SU-DHL-6 (cell line): ENCODE results near the gene EPHA3.

ENCODE experiments used
- EZH2phosphoT487 ChIP-seq: fragments of 200-600 bp; sonication (generic), shearing (Covaris generic); conservative IDR thresholded peaks from 2 replicates; pipeline ENCODE4 v1.6.1; 2018; ENCODE audit warnings: mild to moderate bottlenecking, antibody characterized with exemption, low read length, moderate library complexity, mixed read lengths
- TF ChIP-seq, protein P1 (sequence below): fragments of 200-600 bp; sonication (generic); IDR thresholded peaks from one replicate; pipeline ENCODE4 v1.5.1; 2017; ENCODE audit warnings: antibody characterized with exemption, mild to moderate bottlenecking, low read length, moderate library complexity; ENCODE audit not compliant: insufficient read depth, poor library complexity, severe bottlenecking

DNA sequence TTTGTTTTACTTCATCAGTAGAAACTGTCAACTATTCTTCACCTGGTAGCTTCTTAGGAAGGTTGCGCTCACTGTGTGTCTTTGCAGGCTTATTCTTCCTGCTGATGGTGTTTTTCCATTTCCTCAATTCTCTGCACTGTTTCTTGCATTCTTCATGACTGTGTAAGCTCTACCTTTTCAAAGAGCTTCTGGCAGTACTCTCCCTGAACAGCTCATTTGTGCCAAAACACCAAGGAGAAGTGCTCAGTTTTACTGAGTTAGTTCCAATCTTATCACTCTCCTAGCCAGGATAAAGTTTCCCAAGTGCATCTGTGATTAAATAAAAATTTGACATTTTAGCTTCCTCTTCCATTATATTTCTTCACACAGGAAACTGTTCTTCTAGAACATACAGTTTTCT lies 339.8 kb downstream of the EPHA3 start:
- TF ChIP-seq, protein P1, sequence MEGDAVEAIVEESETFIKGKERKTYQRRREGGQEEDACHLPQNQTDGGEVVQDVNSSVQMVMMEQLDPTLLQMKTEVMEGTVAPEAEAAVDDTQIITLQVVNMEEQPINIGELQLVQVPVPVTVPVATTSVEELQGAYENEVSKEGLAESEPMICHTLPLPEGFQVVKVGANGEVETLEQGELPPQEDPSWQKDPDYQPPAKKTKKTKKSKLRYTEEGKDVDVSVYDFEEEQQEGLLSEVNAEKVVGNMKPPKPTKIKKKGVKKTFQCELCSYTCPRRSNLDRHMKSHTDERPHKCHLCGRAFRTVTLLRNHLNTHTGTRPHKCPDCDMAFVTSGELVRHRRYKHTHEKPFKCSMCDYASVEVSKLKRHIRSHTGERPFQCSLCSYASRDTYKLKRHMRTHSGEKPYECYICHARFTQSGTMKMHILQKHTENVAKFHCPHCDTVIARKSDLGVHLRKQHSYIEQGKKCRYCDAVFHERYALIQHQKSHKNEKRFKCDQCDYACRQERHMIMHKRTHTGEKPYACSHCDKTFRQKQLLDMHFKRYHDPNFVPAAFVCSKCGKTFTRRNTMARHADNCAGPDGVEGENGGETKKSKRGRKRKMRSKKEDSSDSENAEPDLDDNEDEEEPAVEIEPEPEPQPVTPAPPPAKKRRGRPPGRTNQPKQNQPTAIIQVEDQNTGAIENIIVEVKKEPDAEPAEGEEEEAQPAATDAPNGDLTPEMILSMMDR, result no peak
- no peak for TF ChIP-seq EZH2phosphoT487
